GM18519 (cell line): Measurements from ENCODE around the gene CEP44.
"Not testable (repeated sequence)": the region's sequence is repeated elsewhere in the genome, so short reads cannot be mapped to it uniquely, and the experiment has no call there.

Experiments used
- ATAC-seq: cut with Tn5 transposase; IDR thresholded peaks from one replicate; pipeline ENCODE4 v1.9.1; 2021; ENCODE audit warnings: mild to moderate bottlenecking, moderate library complexity; ENCODE audit not compliant: unreplicated experiment, low FRiP score

Gene CEP44

GRCh38 chr4:174277433-174277832 lies 6.3 kb upstream of the CEP44 start:
- no peak for ATAC-seq

- ATAC-seq = no peak
These were observed 5.2 kb upstream of the CEP44 start for GRCh38 chr4:174278467-174278866.

- ATAC-seq = no peak
These were observed 4.1 kb upstream of the CEP44 start for GRCh38 chr4:174279433-174280155.

DNA sequence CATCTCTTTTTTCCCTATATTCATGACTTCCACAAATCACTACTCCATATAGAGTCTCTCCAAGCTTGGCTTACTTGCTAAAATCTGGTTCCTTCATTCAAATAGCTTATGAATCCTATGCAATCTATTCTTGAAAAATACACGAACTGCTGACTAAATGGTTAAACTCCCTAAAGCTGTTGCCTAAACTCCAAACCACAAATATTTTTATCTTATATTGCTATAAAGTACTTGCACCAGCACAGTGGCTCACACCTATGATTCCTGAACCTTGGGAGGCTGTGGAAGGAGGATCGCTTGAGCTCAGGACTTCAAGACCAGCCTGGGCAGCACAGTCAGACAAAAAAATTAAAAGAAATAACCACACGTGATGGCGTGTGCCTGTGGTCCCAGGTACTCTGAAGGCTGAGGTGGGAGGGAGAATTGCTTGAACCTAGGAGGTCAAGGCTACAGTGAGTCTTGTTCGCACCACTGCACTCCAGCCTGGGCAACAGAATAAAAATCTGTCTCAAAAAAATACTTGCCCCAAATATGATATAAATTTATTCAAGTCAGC lies 2.5 kb upstream of the CEP44 start:
- ATAC-seq = no peak

- no peak for ATAC-seq
These were observed 1.8 kb upstream of the CEP44 start for GRCh38 chr4:174281901-174282300.

GRCh38 chr4:174282836-174283506 lies 740 bp upstream of the CEP44 start:
- peak; percentile 99 for ATAC-seq

- no peak for ATAC-seq
These were observed 776 bp downstream of the CEP44 start for GRCh38 chr4:174284487-174284886.

- no peak for ATAC-seq
These were observed 3.2 kb downstream of the CEP44 start for GRCh38 chr4:174286870-174287269.

- ATAC-seq = no peak
These were observed 8.8 kb downstream of the CEP44 start for GRCh38 chr4:174292473-174292872.

DNA sequence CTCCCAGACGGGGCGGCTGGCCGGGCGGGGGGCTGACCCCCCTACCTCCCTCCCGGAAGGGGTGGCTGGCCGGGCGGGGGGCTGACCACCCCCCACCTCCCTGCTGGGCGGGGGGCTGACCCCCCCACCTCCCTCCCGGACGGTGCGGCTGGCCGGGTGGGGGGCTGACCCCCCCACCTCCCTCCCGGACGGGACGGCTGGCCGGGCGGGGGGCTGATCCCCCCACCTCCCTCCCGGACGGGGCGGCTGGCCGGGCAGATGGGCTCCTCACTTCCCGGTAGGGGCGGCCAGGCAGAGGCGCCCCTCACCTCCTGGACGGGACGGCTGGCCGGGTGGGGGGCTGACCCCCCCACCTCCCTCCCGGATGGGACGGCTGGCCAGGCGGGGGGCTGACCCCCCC lies 10.9 kb downstream of the CEP44 start:
- not testable (repeated sequence) for ATAC-seq

DNA sequence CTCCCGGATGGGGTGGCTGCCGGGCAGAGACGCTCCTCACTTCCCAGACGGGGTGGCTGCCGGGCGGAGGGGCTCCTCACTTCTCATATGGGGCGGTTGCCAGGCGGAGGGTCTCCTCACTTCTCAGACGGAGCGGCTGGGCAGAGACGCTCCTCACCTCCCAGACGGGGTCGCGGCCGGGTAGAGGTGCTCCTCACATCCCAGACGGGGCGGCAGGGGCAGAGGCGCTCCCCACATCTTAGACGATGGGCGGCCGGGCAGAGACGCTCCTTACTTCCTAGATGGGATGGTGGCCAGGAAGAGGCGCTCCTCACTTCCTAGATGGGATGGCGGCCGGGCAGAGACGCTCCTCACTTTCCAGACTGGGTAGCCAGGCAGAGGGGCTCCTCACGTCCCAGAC lies 11.4 kb downstream of the CEP44 start:
- not testable (repeated sequence) for ATAC-seq

DNA sequence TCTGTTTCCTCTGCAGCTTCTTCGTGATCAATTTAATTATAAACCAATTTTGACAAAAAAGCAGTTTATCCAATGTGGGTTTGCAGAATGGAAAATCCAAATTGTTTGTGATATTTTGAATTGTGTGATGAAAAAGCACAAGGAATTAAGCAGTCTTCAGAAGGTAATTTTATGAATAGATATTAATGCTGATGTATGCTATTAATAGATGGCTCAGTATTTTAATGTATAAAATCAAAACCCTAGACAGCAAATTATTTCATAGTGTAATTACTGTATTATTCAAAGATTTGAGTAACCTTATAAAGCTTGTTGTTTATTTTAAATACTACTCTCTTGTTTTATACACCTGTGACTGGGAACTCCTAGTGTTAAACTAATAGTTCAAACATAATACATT lies 20.0 kb downstream of the CEP44 start:
- no peak for ATAC-seq

GRCh38 chr4:174304664-174305063 lies 21.0 kb downstream of the CEP44 start:
- no peak for ATAC-seq

DNA sequence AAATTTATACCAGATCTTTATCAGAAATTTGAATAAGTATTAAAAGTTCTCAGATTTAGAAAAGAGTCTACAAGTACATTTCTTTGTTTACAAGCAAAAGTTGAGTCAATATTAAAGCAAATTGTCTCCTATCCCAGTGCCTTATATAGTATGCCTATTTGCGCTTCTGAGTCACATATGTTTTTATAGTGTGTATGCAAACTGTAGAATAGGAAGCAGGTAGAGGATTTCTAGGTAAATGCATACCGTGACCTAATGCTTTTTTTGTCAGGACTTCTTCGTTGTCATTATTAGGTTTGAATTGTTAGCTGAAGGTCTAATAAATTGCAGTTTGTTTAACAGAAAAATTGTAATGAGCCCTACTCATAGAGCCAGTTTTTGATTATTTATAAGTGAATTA lies 22.2 kb downstream of the CEP44 start:
- ATAC-seq = no peak

DNA sequence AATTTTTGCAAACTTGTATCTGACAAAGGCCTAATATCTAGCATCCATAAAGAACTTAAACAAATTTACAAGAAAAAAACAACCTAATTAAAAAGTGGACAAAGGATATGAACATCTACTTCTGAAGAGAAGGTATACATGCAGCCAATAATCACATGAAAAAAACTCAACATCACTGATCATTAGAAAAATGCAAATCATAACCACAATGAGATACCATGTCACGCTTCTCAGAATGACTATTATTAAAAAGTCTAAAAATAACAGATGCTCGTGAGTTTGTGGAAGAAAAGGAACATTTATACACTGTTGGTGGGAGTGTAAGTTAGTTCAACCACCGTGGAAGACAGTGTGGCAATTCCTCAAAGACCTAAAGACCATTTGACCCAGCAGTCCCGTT lies 24.0 kb downstream of the CEP44 start:
- ATAC-seq = peak; percentile 47

DNA sequence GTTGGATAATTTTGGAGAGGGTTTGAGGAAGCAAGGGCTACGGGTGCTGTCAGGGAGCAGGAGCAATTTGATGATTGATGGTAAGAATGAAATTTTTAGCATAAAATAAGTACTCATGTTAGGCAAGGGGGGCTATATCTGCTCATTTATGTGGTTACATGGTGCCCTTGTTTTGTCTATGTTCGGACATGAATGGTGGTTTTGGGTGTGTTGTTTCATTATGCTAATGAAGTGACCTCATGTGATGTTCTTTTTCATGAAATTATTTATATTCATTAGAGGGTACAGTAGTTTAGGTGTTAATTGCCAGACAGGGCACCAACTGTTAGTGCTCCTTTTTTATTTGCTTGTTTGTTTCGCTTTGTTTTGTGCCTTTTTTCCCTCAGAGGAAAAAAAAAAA lies 29.3 kb downstream of the CEP44 start:
- ATAC-seq = no peak

- ATAC-seq = no peak
These were observed 30.6 kb downstream of the CEP44 start for GRCh38 chr4:174314274-174314673.

- ATAC-seq = no peak
These were observed 31.1 kb downstream of the CEP44 start for GRCh38 chr4:174314770-174315169.

GRCh38 chr4:174316546-174316945 lies 32.8 kb downstream of the CEP44 start:
- ATAC-seq = no peak

DNA sequence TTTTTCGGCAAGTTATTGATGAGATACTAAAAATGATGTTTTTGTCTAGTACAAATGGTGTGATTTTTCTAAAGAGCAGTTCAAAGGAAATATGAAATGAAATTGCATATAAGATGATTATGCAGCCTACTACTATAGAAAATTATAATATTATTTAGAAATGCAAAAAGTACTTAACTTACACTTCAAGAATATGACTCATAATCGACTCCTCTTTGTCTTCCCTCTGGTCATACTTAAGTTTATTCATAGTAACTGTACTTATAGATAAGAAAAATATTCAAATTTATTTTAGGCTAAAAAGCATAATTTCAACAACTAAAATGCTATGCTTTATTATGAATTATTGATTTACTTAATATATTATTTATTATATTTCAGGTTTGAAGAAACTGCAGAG lies 33.2 kb downstream of the CEP44 start:
- no peak for ATAC-seq

- no peak for ATAC-seq
These were observed 33.8 kb downstream of the CEP44 start for GRCh38 chr4:174317531-174317930.
